ENCODE measurements around the gene MMP28. TPM values are rescaled to one million over a fixed set of nuclear protein-coding genes. Genes with fewer than 3 reads are reported as not detected.
A peak's percentile ranks its signal among the peaks of the same experiment; 100 is the strongest.

The MMP28 gene
- total RNA-seq, 1 experiment from 2014 or later: not detected

GRCh38 chr17:35726127-35726952 lies 69.1 kb downstream of the MMP28 start:
- Histone ChIP-seq H3T11ph (ENCODE audit: low read length) (no peak overlapping the region), H3K23me2 (ENCODE audit: insufficient read length, low read depth, low read length, poor library complexity, severe bottlenecking) (no peaks in the 10 kb centered on the region), H2AFZ (ENCODE audit: low read length) (no peak overlapping the region), H2BK120ac (ENCODE audit: low read depth, low read length, poor library complexity, severe bottlenecking) (no peak overlapping the region), H2AK5ac (ENCODE audit: insufficient read length, low read length) (no peak overlapping the region), H3K79me2 (ENCODE audit: insufficient read depth, low read length) (no peaks in the 10 kb centered on the region), H4K5ac (ENCODE audit: insufficient read length, low read depth, low read length) (no peak overlapping the region), H3K23ac (ENCODE audit: insufficient read length, low read depth, low read length) (no peak overlapping the region), H4K8ac (replicated peaks; ENCODE audit: insufficient read length, low read depth, low read length) (no peak overlapping the region), H3K27me3 (ENCODE audit: insufficient read depth, low read length) (no peaks in the 10 kb centered on the region), H3K14ac (ENCODE audit: insufficient read depth, low read length) (no peak overlapping the region), H3K4me1 (ENCODE audit: insufficient read depth, low read length) (0 out of 2 replicates have a peak, but pooled peaks cover 3% of the 10 kb centered on the region), H2BK20ac (ENCODE audit: low read depth, low read length, poor library complexity, severe bottlenecking) (no peak overlapping the region), H4K20me1 (ENCODE audit: control insufficient read depth, insufficient read depth, insufficient read length) (no peaks in the 10 kb centered on the region), H3K79me1 (ENCODE audit: insufficient read depth, low read depth, low read length, poor library complexity, severe bottlenecking) (no peaks in the 10 kb centered on the region), H2BK15ac (ENCODE audit: low read depth, low read length) (no peak overlapping the region), H3K4me2 (ENCODE audit: insufficient read depth, insufficient read length, low read length) (no peak overlapping the region), H3K18ac (ENCODE audit: insufficient read length, low read depth, low read length) (no peak overlapping the region), H2BK5ac (ENCODE audit: insufficient read length, low read length) (no peak overlapping the region), H2BK12ac (ENCODE audit: insufficient read length, low read depth, low read length) (no peak overlapping the region), H3K9ac (ENCODE audit: extremely low read depth, insufficient read length, low read length) (no peak overlapping the region), H4K91ac (ENCODE audit: insufficient read length, low read depth, low read length) (no peak overlapping the region), H3K4ac (ENCODE audit: low read depth, low read length) (no peak overlapping the region), H3K27ac (ENCODE audit: insufficient read length, low read depth, low read length) (no peak overlapping the region), H3K56ac (ENCODE audit: insufficient read length, low read depth, low read length) (no peak overlapping the region), H3K9me3 (ENCODE audit: control insufficient read depth, low read depth, low read length) (no peaks in the 10 kb centered on the region)
- no peak for TF ChIP-seq CTCF (conservative IDR thresholded peaks at IDR 0.05)
- no peaks in the 10 kb centered on the region for H3K9me3 Mint-ChIP-seq
- peaks cover 15% of the 10 kb centered on the region for H3K27me3 Mint-ChIP-seq (ENCODE audit: low read depth)
- no CpG with 5 or more reads among the region's 6 CpGs for WGBS (ENCODE audit: extremely low coverage, insufficient read length, low lambda C conversion rate)
- peak; percentile 58 for DNase-seq
- H3K4me3 Mint-ChIP-seq: no peak overlapping the region
- H3K27ac Mint-ChIP-seq: peak overlapping the region in 1 of 3 experiments; percentile 71; a peak in 1 of 7 replicates
- peaks cover 33 to 44% of the 10 kb centered on the region in 2 experiments for H3K4me1 Mint-ChIP-seq
- H3K36me3 Mint-ChIP-seq (ENCODE audit: insufficient read depth in 1 of 3, low read depth in 3 of 3): peaks cover 7 to 29% (median 27%) of the 10 kb centered on the region in 3 experiments; a peak in 6 of 7 replicates

All from H9 (cell line).